Measurements from ENCODE around the gene THOC7. TPM values are rescaled to one million over a fixed set of nuclear protein-coding genes. Genes with fewer than 3 reads are reported as not detected.

The THOC7 gene
- total and polyA plus RNA-seq, 2 experiments from 2014 or later = 61.7 to 67.3 TPM

- H2AFZ ChIP-seq = no peak overlapping the region
- H3K27ac ChIP-seq = no peak overlapping the region
- peaks cover 32% of the 10 kb centered on the region for H3K79me2 ChIP-seq
- H3K4me3 ChIP-seq = no peak overlapping the region
- TF ChIP-seq EZH2 (IDR thresholded peaks at IDR 0.05; ENCODE audit: borderline replicate concordance) = no peak
- TF ChIP-seq, protein P1, sequence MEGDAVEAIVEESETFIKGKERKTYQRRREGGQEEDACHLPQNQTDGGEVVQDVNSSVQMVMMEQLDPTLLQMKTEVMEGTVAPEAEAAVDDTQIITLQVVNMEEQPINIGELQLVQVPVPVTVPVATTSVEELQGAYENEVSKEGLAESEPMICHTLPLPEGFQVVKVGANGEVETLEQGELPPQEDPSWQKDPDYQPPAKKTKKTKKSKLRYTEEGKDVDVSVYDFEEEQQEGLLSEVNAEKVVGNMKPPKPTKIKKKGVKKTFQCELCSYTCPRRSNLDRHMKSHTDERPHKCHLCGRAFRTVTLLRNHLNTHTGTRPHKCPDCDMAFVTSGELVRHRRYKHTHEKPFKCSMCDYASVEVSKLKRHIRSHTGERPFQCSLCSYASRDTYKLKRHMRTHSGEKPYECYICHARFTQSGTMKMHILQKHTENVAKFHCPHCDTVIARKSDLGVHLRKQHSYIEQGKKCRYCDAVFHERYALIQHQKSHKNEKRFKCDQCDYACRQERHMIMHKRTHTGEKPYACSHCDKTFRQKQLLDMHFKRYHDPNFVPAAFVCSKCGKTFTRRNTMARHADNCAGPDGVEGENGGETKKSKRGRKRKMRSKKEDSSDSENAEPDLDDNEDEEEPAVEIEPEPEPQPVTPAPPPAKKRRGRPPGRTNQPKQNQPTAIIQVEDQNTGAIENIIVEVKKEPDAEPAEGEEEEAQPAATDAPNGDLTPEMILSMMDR (IDR thresholded peaks at IDR 0.05; ENCODE audit: poor library complexity) = no peak
- no peak for TF ChIP-seq EZH2phosphoT487 (IDR thresholded peaks at IDR 0.05; ENCODE audit: low read depth, severe bottlenecking, unreplicated experiment)
- no peaks in the 10 kb centered on the region for H3K4me1 ChIP-seq (ENCODE audit: insufficient read depth)
- no peaks in the 10 kb centered on the region for H4K20me1 ChIP-seq (ENCODE audit: insufficient read depth, poor library complexity, severe bottlenecking)
- no peak for DNase-seq (ENCODE audit: low spot score)
- H3K9me3 ChIP-seq (ENCODE audit: low read depth) = no peaks in the 10 kb centered on the region
- H3K4me2 ChIP-seq = no peak overlapping the region
- no peaks in the 10 kb centered on the region for H3K36me3 ChIP-seq (replicated peaks; ENCODE audit: insufficient read depth, low read depth)
- no peaks in the 10 kb centered on the region for H3K9me2 ChIP-seq (replicated peaks; ENCODE audit: insufficient read depth)
- H3K27me3 ChIP-seq = no peaks in the 10 kb centered on the region
These were observed 21.5 kb downstream of the THOC7 start for GRCh38 chr3:63842127-63842526.

GRCh38 chr3:63841704-63842103, 21.9 kb downstream of the THOC7 start:
- 0% methylated on average over 1 of the region's 1 CpG for WGBS (ENCODE audit: low lambda C conversion rate, missing lambda C conversion rate)
- DNase-seq (ENCODE audit: low spot score) = no peak

DNA sequence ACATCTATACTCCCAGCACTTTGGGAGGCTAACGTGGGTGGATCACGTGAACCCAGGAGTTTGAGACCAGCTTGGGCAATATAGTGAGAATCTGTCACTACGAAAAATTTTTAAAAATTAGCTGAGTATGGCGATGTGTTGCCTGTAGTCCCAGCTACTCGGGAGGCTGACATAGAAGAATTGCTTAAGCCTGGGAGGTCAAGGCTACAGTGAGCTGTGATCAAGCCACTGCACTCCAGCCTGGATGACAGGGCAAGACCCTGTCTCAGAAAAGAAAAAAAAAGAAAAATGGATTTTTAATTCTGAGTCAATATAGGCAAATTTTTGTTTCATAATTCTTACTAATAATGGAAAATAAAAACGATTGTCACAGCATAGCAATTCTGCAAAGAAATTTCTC, 31.2 kb downstream of the THOC7 start:
- DNase-seq (ENCODE audit: low spot score) = no peak
- H4K20me1 ChIP-seq (ENCODE audit: insufficient read depth, poor library complexity, severe bottlenecking) = no peaks in the 10 kb centered on the region
- no peaks in the 10 kb centered on the region for H3K9me3 ChIP-seq (ENCODE audit: low read depth)
- no peak overlapping the region for H2AFZ ChIP-seq
- no peak for TF ChIP-seq EZH2phosphoT487 (IDR thresholded peaks at IDR 0.05; ENCODE audit: low read depth, severe bottlenecking, unreplicated experiment)
- TF ChIP-seq, protein P1 (IDR thresholded peaks at IDR 0.05; ENCODE audit: poor library complexity) = no peak
- no peak for TF ChIP-seq EZH2 (IDR thresholded peaks at IDR 0.05; ENCODE audit: borderline replicate concordance)
- 94% methylated on average over 6 of the region's 6 CpGs for WGBS (ENCODE audit: low lambda C conversion rate, missing lambda C conversion rate)
- no peaks in the 10 kb centered on the region for H3K9me2 ChIP-seq (replicated peaks; ENCODE audit: insufficient read depth)
- no peak overlapping the region for H3K4me2 ChIP-seq
- H3K4me1 ChIP-seq (ENCODE audit: insufficient read depth) = no peaks in the 10 kb centered on the region
- H3K27ac ChIP-seq = no peak overlapping the region
- H3K27me3 ChIP-seq = no peaks in the 10 kb centered on the region
- H3K79me2 ChIP-seq = no peaks in the 10 kb centered on the region
- H3K36me3 ChIP-seq (replicated peaks; ENCODE audit: insufficient read depth, low read depth) = peaks cover 3% of the 10 kb centered on the region
- no peak overlapping the region for H3K4me3 ChIP-seq

More at GRCh38 chr3:63841704-63842103, 21.9 kb downstream of the THOC7 start:
- H3K9me3 ChIP-seq (ENCODE audit: low read depth) = no peaks in the 10 kb centered on the region
- H4K20me1 ChIP-seq (ENCODE audit: insufficient read depth, poor library complexity, severe bottlenecking) = no peaks in the 10 kb centered on the region
- no peaks in the 10 kb centered on the region for H3K9me2 ChIP-seq (replicated peaks; ENCODE audit: insufficient read depth)
- no peak overlapping the region for H3K4me2 ChIP-seq
- H2AFZ ChIP-seq = no peak overlapping the region
- no peaks in the 10 kb centered on the region for H3K4me1 ChIP-seq (ENCODE audit: insufficient read depth)
- H3K79me2 ChIP-seq = peaks cover 28% of the 10 kb centered on the region
- TF ChIP-seq, protein P1 (IDR thresholded peaks at IDR 0.05; ENCODE audit: poor library complexity) = no peak
- no peak for TF ChIP-seq EZH2phosphoT487 (IDR thresholded peaks at IDR 0.05; ENCODE audit: low read depth, severe bottlenecking, unreplicated experiment)
- no peak for TF ChIP-seq EZH2 (IDR thresholded peaks at IDR 0.05; ENCODE audit: borderline replicate concordance)
- H3K27ac ChIP-seq = no peak overlapping the region
- H3K36me3 ChIP-seq (replicated peaks; ENCODE audit: insufficient read depth, low read depth) = no peaks in the 10 kb centered on the region
- no peaks in the 10 kb centered on the region for H3K27me3 ChIP-seq
- no peak overlapping the region for H3K4me3 ChIP-seq

DNA sequence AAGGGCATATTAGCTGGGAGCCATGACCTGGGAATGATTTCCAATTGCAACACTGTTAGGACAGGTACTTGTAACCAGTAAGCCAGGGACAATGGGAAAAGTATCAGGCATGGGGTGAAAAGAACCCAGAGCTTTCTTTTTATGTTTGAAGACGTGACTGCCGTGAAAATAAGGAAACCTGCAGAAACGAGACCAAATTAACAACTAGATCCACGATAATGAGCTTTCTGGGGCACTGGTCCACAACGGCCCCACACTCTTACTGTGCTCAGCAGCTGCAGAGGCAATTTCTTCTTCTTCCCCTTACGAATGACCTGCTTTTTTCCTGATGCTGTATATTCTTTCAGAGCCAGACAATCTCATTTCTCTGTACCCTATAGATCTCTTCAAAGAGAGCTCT, 33.1 kb downstream of the THOC7 start:
- DNase-seq (ENCODE audit: low spot score) = no peak
- no peak overlapping the region for H3K4me2 ChIP-seq
- 86% methylated on average over 6 of the region's 6 CpGs for WGBS (ENCODE audit: low lambda C conversion rate, missing lambda C conversion rate)

More for the DNA sequence above, 33.1 kb downstream of the THOC7 start:
- H3K27me3 ChIP-seq = no peaks in the 10 kb centered on the region
- H2AFZ ChIP-seq = no peak overlapping the region
- no peaks in the 10 kb centered on the region for H4K20me1 ChIP-seq (ENCODE audit: insufficient read depth, poor library complexity, severe bottlenecking)
- no peak overlapping the region for H3K4me3 ChIP-seq
- H3K79me2 ChIP-seq = no peaks in the 10 kb centered on the region
- no peak overlapping the region for H3K27ac ChIP-seq
- TF ChIP-seq EZH2 (IDR thresholded peaks at IDR 0.05; ENCODE audit: borderline replicate concordance) = no peak
- TF ChIP-seq, protein P1 (IDR thresholded peaks at IDR 0.05; ENCODE audit: poor library complexity) = no peak
- TF ChIP-seq EZH2phosphoT487 (IDR thresholded peaks at IDR 0.05; ENCODE audit: low read depth, severe bottlenecking, unreplicated experiment) = no peak
- no peaks in the 10 kb centered on the region for H3K9me3 ChIP-seq (ENCODE audit: low read depth)
- peaks cover 3% of the 10 kb centered on the region for H3K36me3 ChIP-seq (replicated peaks; ENCODE audit: insufficient read depth, low read depth)
- no peaks in the 10 kb centered on the region for H3K9me2 ChIP-seq (replicated peaks; ENCODE audit: insufficient read depth)
- H3K4me1 ChIP-seq (ENCODE audit: insufficient read depth) = no peaks in the 10 kb centered on the region
